WERI-Rb-1 (cell line): ENCODE measurements around the gene RSF1.

ENCODE experiments used
- DNase-seq: peaks from one replicate; pipeline ENCODE4 v3.0.0-alpha.2; 2020
- H3K27ac ChIP-seq: fragments of 250-450 bp; sonication (Bioruptor Pico); 2 replicates; pipeline ENCODE4 v1.5.1; 2020; ENCODE audit warnings: mild to moderate bottlenecking, moderate library complexity
- H3K27me3 ChIP-seq: fragments of 250-450 bp; sonication (Bioruptor Pico); 2 replicates; pipeline ENCODE4 v1.5.1; 2021; ENCODE audit warnings: mild to moderate bottlenecking, low read depth, moderate library complexity; ENCODE audit not compliant: insufficient read depth, severe bottlenecking
- H3K36me3 ChIP-seq: fragments of 250-450 bp; sonication (Bioruptor Pico); 2 replicates; pipeline ENCODE4 v1.5.1; 2020; ENCODE audit warnings: mild to moderate bottlenecking, moderate library complexity
- H3K4me3 ChIP-seq: 2 replicates; pipeline ENCODE4 v1.5.1; 2011; ENCODE audit warnings: low read depth, mild to moderate bottlenecking, control low read depth, low read length
- H3K9me3 ChIP-seq: fragments of 250-450 bp; sonication (Bioruptor Pico); 2 replicates; pipeline ENCODE4 v1.5.1; 2021; ENCODE audit warnings: mild to moderate bottlenecking, moderate library complexity; ENCODE audit not compliant: severe bottlenecking
- CTCF ChIP-seq: IDR thresholded peaks from 2 replicates; pipeline ENCODE4 v1.5.1; 2011; ENCODE audit warnings: low read depth, mild to moderate bottlenecking, control low read depth, inconsistent platforms, low read length

The RSF1 gene

GRCh38 chr11:77747381-77747969, 73.0 kb downstream of the RSF1 start:
- Histone ChIP-seq H3K27ac (no peak overlapping the region), H3K27me3 (no peaks in the 10 kb centered on the region), H3K9me3 (no peaks in the 10 kb centered on the region), H3K4me3 (no peak overlapping the region), H3K36me3 (peaks cover 8% of the 10 kb centered on the region)
- DNase-seq, result no peak
- no peak for TF ChIP-seq CTCF

- peaks cover 36% of the 10 kb centered on the region for H3K36me3 ChIP-seq
- DNase-seq, result no peak
- TF ChIP-seq CTCF, result no peak
These were observed 84.0 kb downstream of the RSF1 start for GRCh38 chr11:77736473-77736872.

GRCh38 chr11:77734890-77735289, 85.6 kb downstream of the RSF1 start:
- TF ChIP-seq CTCF, result no peak
- Histone ChIP-seq H3K27me3 (no peaks in the 10 kb centered on the region), H3K4me3 (no peak overlapping the region), H3K27ac (no peak overlapping the region), H3K36me3 (peaks cover 27% of the 10 kb centered on the region), H3K9me3 (no peaks in the 10 kb centered on the region)
- DNase-seq, result no peak

More at GRCh38 chr11:77736473-77736872, 84.0 kb downstream of the RSF1 start:
- Histone ChIP-seq H3K9me3 (no peaks in the 10 kb centered on the region), H3K27me3 (no peaks in the 10 kb centered on the region), H3K27ac (no peak overlapping the region), H3K4me3 (no peak overlapping the region)

GRCh38 chr11:77732143-77732542, 88.4 kb downstream of the RSF1 start:
- no peak for DNase-seq
- Histone ChIP-seq H3K27me3 (no peaks in the 10 kb centered on the region), H3K27ac (no peak overlapping the region), H3K4me3 (no peak overlapping the region), H3K9me3 (no peaks in the 10 kb centered on the region), H3K36me3 (peaks cover 12% of the 10 kb centered on the region; the same call in 1 of the 2 replicates)
- TF ChIP-seq CTCF, result no peak

- H3K4me3 ChIP-seq, result no peak overlapping the region
- no peak for TF ChIP-seq CTCF
- H3K27ac ChIP-seq, result no peak overlapping the region
- no peaks in the 10 kb centered on the region for H3K27me3 ChIP-seq
- DNase-seq, result no peak
- no peaks in the 10 kb centered on the region for H3K9me3 ChIP-seq
- H3K36me3 ChIP-seq, result peaks cover 9% of the 10 kb centered on the region; the same call in 1 of the 2 replicates
These were observed 89.7 kb downstream of the RSF1 start for GRCh38 chr11:77730789-77731188.

- Histone ChIP-seq H3K4me3 (no peak overlapping the region), H3K9me3 (no peaks in the 10 kb centered on the region), H3K27me3 (no peaks in the 10 kb centered on the region), H3K36me3 (peaks cover 21% of the 10 kb centered on the region), H3K27ac (no peak overlapping the region)
- no peak for DNase-seq
- no peak for TF ChIP-seq CTCF
These were observed 91.5 kb downstream of the RSF1 start for GRCh38 chr11:77729063-77729462.
